Gastrocnemius medialis (tissue), 4 donors: ENCODE data around the gene RAET1E.

Source experiments
- POLR2A ChIP-seq, 2 donors: fragments of 450-650 bp; IDR thresholded peaks; one replicate each; pipeline ENCODE4 v1.6.1; 2017; ENCODE audit warnings: antibody characterized with exemption in 2 of 2, mild to moderate bottlenecking in 2 of 2, moderate library complexity in 2 of 2
- TF ChIP-seq, protein P1 (sequence below), 5 experiments: fragments of 450-650 bp in 3 of 5; fragments of 200-600 bp in 2 of 5; sonication (generic) in 2 of 5; IDR thresholded peaks in 4 of 5; conservative IDR thresholded peaks in 1 of 5; 1 replicate in 4 of 5; 2 replicates in 1 of 5; pipeline ENCODE4 v1.5.1; 2016 to 2019; ENCODE audit warnings: antibody characterized with exemption in 5 of 5, mild to moderate bottlenecking in 3 of 5, moderate library complexity in 3 of 5

DNA sequence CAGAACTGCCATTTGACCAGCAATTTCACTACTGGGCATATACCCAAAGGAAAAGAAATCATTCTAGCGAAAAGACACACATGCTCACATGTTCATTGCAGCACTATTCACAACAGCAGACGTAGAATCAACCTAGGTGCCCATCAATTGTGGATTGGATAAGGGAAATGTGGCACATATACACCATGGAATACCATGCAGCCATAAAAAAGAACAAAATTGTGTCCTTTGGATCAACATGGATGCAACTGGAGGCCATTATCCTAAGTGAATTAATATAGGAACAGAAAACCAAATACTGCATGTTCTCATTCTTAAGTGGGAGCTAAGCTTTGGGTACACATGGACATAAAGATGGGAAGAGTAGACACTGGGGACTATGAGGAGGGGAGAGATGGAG is 16.1 kb downstream of the RAET1E start:
- TF ChIP-seq, protein P1, sequence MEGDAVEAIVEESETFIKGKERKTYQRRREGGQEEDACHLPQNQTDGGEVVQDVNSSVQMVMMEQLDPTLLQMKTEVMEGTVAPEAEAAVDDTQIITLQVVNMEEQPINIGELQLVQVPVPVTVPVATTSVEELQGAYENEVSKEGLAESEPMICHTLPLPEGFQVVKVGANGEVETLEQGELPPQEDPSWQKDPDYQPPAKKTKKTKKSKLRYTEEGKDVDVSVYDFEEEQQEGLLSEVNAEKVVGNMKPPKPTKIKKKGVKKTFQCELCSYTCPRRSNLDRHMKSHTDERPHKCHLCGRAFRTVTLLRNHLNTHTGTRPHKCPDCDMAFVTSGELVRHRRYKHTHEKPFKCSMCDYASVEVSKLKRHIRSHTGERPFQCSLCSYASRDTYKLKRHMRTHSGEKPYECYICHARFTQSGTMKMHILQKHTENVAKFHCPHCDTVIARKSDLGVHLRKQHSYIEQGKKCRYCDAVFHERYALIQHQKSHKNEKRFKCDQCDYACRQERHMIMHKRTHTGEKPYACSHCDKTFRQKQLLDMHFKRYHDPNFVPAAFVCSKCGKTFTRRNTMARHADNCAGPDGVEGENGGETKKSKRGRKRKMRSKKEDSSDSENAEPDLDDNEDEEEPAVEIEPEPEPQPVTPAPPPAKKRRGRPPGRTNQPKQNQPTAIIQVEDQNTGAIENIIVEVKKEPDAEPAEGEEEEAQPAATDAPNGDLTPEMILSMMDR (IDR thresholded peaks at IDR 0.05 in 4 of 5, conservative IDR thresholded peaks at IDR 0.05 in 1 of 5) = no peak
- TF ChIP-seq POLR2A (IDR thresholded peaks at IDR 0.05) = no peak
